Sciatic nerve (tissue), 2 donors: ENCODE results near the gene OOEP. TPM values are rescaled to one million over a fixed set of nuclear protein-coding genes. Genes with fewer than 3 reads are reported as not detected.

Experiments
- ATAC-seq: fragments of 200-7000 bp; cut with Tn5 transposase; one replicate; pipeline ENCODE4 v1.9.1; 2020; ENCODE audit warnings: mild to moderate bottlenecking, moderate library complexity
- DNase-seq: peaks from one replicate; pipeline ENCODE4 v3.0.0-alpha.2; 2020; ENCODE audit warnings: low spot score
- intact Hi-C: fragments of 100-400 bp; cut with DNase I; formaldehyde crosslinking; loops from one replicate; pipeline ENCODE4 v1.14.2; 2022
- total RNA-seq: library from RNA; stranded (reverse); fragmentation: NEBNext Ultra II Directional; extraction: Animal tissue kit (Norgen Biotek cat#: 25700); gene quantifications from one replicate; pipeline ENCODE4 v1.2.1, GENCODE V29; 2021
- donor health status: DM: no; HTN: no; CAD: no.
- donor health status: DM: no; HTN: no; CAD: no.

OOEP gene
- total RNA-seq, 1 donor from 2014 or later, result not detected

DNA sequence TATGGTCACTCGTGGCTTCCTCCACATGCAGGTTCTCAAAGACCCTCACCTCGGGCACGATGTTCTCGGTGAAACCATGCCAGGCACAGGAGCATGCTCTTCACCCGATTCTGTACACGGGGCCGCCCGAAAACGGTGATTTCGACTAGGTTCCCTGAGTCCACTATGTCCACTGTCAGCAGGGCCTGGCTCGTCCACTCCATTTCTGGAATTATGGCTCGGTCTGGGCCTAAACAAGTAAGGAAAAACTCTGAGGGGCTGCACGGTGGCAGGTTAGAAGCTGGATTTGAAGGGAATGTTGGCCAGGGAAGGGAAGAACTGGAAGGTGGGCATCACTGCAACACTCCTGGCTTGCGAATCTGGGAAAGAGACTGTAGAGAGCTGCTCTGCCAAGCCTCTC, 540 bp downstream of the OOEP start:
- ATAC-seq (no peak), DNase-seq (no peak)
- intact Hi-C loops, result loop anchor here (5.0 kb wide), 1 partner anchor 643 kb away; no protein-coding TSS in a partner anchor

DNA sequence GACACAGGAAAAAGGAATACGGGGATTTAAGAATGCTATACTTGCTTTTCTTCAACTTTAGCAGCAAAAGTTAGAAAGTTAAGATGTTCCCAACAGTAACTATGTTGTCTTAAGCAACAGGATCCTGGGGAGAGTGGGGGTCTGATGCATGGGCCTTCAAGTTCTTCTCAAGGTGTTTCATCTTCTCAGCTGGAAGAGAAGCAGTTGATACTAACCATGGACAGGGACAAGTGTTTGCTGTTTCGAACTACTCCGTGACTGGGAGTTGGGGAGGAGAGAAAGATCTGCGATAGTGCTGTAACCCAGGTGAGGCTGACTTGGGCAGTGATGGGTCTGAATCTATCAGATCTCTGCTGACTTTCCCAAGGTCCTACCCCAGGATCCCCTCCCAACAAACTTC, 1.0 kb downstream of the OOEP start:
- intact Hi-C loops, result loop anchor here (5.0 kb wide), 1 partner anchor 644 kb away; no protein-coding TSS in a partner anchor
- DNase-seq (no peak), ATAC-seq (no peak)

DNA sequence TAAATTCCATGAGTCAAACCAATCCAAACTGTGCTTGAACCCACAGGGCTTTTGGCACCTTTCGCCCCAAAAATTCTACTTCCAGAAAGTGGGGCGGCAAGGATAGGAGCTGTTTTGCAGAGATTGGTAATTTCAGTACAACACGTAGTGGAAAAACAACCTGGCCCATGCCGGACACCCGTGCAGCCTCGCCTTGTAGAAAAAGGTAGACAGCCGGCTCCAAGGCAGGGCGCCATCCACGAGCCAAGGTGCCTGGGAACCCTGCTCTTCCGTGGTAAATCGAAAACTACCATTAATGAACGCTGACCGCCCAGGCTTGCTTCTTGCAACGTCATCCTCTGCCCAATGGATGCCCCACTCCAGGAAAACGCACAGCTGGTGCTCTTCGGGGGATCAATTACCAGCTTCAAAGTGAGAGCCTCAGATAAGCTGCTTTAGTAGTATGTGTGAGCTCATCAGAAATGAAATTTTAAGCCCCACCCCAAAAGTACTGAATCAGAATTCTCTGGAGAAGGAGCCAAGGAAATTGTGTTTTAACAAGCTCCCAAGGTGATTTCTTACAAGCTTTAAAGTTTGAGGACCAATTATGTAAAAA, 1.8 kb downstream of the OOEP start:
- intact Hi-C loops, result loop anchor here (5.0 kb wide), 1 partner anchor 644 kb away; no protein-coding TSS in a partner anchor
- ATAC-seq, result no peak
- no peak for DNase-seq

DNA sequence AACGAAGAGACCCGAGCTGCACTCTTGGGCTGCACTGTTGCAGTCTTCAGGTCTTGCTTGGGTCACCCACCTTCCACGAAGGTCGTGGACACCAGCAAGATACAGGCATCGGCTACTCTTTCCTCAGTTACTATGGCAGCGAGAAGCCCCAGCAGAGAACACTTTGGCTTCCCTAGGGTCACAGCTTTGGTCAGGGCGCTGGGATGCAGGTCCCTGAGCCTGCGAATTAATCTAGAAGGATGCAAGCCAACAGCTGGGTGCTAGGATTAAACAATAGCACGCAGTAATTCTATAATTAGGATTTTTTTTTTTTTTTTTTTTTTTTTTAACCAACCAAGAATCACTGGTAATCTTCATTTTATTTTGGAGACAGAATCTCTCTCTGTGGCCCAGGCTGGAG, 5.1 kb downstream of the OOEP start:
- ATAC-seq (no peak), DNase-seq (no peak)
- intact Hi-C loops, result no loop called here

DNA sequence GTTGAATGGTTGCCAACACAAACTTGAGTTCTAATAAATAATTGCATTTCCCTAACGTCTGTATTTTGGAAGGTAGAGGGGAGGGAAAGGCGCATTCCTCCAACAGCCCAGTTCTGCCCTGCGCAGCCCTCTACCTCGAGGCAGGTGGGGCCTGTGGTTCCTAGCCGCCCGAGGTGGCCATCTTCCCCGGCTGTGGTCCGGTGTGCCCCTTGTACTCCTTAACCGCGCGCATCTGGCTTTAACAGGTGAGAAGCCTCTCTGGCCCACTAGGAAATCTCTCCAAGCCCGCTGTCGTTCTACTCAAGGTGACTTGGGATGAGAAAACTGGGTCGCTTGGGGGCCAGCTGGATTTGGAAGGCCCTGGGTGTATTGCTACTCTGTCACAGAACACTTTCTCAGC, 5.6 kb downstream of the OOEP start:
- intact Hi-C loops, result no loop called here
- ATAC-seq (no peak), DNase-seq (no peak)

DNA sequence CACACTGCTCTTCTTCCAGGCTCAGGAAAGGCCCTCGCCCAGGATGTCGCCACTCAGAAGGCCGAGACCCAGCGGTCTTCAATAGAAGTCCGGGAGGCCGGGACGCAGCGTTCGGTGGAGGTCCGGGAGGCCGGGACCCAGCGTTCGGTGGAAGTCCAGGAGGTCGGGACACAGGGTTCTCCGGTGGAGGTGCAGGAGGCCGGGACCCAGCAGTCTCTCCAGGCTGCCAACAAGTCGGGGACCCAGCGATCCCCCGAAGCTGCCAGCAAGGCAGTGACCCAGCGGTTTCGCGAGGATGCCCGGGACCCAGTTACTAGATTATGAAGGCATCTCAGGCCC, 6.2 kb downstream of the OOEP start:
- no peak for DNase-seq
- no peak for ATAC-seq
- intact Hi-C loops, result no loop called here

DNA sequence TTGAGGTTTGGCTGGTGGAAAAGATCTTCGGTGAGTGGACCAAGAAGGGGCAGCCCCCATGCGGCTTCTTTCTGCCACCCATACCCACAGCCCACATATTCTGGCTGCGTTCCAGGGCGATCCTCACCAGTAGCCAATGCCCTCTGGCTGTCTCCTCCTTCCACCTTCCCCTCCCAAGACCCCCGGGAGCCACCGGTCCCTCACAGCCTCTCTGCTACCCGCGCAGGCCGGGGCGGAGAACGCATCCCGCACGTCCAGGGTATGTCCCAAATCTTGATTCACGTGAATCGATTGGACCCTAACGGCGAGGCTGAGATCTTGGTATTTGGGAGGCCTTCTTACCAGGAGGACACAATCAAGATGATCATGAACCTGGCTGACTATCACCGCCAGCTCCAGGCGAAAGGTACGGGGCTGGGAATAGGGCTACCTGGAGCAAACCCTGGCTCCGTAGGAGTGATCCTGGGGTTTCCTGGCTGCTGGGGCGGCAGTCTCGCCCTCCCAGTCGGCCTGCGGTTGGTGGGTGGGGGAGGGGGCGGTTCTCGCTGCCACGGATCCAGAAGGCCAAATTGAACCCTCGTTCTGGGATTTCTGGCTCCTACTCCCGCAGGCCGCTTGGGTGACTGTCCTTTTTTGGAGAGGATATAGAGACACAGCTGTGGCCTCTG, 6.7 kb downstream of the OOEP start:
- DNase-seq (no peak), ATAC-seq (no peak)
- intact Hi-C loops, result no loop called here

DNA sequence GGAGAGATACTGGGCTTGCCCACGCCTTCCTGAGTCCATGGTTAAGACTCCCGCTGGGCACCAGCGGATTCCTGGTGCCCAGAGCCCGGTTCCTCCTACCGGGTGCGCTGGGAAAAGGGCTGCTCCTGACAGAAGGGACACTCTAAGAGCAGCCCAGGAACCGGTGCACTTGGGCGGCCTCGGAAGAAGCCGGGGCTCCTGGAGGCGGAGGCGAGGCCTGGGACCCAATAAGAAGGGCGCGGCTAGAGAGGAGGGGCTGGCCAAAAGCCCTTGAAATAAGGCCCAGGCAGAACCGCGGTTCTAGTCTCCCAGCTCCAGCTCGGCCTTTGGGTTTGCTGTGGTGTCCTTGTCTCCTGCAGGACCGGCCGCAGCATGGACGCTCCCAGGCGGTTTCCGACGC, 7.3 kb downstream of the OOEP start, which contains the start of gene KHDC3L:
KHDC3L (plus strand) TSS at position 301 of the 400 bp plus-strand sequence; CDS start at position 373, 72 bp downstream.
- no peak for ATAC-seq
- intact Hi-C loops, result no loop called here

DNA sequence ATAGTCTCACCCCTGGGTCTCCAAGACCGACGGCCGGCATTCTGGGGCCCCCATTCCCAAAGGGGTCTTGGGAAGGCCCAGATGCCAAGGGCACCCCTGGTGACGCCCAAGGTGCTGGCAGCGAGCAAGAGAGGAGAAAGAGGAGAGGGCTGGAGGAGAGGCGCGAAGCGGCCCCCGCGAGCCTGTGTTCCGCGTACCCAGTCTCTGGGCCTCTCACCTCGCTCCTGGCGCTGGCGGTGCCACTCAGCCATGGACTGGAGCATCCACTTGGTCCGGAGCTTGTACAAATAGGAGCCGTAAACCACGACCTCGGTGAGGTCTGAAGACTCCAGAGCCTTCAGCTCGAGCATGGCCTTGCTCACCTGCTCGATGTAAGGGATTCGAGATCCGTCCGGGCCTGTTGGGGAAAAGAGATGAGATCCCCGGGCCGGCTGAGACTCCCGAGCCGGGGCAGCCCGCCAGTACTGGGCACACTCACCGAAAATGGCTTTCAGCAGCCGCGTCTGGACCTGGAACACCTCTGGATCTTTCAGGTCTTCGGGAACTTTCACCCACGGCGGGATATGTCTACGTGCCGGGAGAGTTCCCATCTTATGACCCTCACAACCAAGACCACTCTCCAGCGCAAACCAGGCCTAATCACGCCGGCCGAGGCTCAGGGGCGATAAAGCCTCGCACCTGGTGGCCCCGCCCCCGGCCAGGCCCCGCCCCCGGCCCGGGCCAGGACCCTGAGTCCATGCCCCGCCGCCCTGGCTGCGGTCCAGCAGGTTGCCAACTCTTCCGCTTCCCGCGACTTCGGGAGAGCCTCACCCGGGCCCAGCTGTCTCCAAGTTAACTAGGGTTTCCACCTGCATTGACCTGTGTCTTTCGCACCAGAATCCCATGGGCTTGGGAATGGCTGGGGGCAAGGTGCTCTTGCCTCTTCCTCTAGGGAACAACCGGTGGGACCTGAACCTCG, 15.8 kb downstream of the OOEP start, which contains the start of gene DPPA5:
DPPA5 (minus strand) TSS at position 641 of the 958 bp plus-strand sequence; CDS start at position 590, 51 bp downstream.
- DNase-seq (no peak), ATAC-seq (no peak)
- intact Hi-C loops, result no loop called here

More for the DNA sequence above, 7.3 kb downstream of the OOEP start, which contains the start of gene KHDC3L:
- no peak for DNase-seq

DNA sequence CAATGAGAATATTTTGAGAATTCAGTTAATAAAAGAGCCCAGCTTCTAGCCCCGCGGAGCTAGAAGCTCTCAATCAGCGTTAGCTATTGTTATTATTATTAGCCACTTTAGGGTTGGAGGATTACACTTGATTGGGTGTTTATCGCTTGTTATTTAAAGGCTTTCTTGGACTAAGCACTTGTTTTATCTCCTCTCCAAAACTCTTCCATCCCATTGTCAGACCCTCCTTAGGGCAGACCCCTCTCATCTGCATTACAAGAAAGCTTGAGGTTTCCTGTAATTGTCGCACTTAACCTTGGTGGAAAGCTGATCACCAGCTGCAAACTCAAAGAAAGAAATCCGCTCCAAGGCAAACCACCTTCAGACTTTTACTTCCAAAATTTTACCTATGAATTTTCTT, 20.4 kb downstream of the OOEP start:
- ATAC-seq (no peak), DNase-seq (no peak)
- intact Hi-C loops, result no loop called here

DNA sequence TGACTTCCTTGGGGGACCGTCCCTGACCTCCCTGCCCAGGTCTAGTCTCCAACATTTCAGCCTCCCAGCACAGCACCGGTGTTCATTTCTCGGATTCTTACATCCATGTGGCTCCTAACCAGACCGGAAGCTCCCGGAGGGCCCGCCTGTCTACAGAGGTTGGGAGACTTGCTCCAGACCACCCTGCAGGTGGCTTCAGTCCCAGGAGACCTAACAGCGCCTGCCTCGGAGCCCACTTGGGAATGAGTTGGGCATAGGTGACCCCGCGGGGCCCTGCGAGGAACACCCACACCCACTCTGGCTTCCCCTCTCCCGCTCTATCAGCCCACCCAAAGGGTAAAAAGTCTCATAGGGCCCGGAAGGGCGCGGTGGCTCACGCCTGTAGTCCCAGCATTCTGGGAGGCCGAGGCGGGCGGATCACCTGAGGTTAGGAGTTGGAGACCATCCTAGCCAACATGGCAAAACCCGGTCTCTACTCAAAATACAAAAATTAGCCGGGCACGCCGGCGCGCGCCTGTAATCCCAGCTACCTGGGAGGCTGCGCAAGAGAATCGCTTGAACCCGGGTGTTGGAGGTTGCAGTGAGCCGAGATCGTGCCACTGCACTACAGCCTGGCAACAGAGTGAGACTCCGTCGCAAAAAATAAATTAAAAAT, 21.0 kb downstream of the OOEP start:
- DNase-seq (no peak), ATAC-seq (no peak)
- intact Hi-C loops, result no loop called here

DNA sequence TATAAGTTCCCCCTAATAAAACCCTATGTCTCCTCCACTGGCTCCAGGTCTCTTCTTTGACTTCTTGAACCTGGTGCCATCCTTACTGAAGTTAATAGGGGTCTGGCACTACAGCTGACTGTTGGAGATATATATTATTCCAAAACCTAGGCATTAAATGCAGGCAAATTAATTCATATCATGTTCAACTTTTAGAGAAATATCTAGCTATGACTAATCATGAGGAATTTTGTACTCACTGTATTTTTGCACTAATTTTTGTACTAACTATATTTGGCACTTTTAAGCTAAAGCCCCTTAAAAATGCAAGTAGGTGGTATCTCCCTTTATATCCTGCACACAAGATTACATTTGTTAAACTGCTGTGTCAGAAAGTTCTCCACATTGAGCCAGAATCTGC, 26.5 kb downstream of the OOEP start:
- no peak for ATAC-seq
- intact Hi-C loops, result no loop called here
- no peak for DNase-seq

DNA sequence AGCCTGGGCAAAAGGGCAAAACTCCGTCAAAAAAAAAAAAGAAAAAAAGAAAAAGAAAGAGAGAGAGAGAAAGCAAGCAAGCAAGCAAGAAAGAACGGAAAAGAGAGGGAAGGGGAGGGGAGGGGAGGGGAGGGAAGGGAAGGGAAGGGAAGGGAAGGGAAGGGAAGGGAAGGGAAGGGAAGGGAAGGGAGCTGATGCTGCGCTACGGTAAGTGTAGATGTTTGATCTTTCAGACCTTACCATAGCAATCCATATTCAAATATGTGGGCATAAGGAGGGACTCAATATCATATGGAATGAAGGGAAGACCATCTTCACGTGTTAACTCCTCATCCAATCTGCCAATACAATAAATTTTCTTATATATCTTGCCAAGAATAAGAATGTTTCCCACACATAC, 27.5 kb downstream of the OOEP start:
- DNase-seq, result no peak
- ATAC-seq, result no peak
- intact Hi-C loops, result no loop called here

DNA sequence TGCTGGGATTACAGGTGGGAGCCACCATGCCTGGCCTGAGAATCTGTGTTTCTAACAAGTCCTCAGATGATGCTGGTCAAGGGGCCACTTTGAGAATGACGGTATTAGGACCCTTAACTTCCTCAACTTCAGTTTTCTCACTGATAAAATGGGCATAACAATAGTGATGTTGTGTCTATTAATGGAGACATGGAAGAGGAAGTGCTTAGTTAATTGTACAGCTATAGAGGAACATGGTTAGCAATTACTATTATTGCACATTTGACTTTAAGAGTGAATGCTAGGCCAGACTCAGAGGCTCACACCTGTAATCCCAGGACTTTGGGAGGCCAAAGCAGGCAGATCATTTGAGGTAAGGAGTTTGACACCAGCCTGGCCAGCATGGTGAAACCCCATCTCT, 28.4 kb downstream of the OOEP start:
- intact Hi-C loops, result no loop called here
- DNase-seq, result no peak
- ATAC-seq, result no peak

DNA sequence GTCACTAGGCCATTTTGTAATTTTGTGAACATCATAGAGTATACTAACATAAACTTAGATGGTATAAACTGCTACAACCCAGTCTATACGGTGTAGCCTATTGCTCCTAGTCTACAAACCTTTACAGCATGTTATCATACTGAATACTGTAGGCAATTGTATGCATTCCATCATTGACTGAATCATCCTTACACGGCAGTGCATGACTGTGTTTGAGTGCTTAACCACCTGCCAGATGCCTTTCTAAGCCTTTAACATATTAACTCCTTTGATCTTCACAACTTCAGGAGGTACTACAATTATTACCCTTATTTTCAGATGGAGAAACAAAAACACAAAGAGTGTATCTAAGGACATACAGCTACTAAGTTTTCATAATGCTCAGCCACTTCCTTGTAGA, 29.6 kb downstream of the OOEP start:
- ATAC-seq (no peak), DNase-seq (no peak)
- intact Hi-C loops, result no loop called here

DNA sequence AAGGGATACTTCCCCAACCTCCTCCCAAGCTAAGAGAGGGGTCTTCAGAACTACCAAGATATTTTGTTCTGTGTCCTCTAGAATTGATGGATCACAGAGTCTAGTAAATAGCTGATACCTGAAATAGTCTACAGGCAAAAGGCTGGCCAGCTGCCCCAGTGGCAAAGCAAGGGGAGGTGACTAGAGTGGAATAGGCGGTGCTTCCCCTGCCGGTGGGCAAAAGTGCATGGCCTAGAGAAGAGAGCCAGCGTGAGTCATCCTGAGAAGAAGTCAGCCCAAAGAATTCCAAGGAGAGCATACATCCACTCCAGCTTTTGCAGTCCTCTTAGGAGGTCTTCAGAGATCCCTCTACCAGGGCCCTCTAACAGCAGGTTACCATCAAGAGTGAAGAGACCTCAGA, 30.4 kb downstream of the OOEP start:
- DNase-seq (no peak), ATAC-seq (no peak)

DNA sequence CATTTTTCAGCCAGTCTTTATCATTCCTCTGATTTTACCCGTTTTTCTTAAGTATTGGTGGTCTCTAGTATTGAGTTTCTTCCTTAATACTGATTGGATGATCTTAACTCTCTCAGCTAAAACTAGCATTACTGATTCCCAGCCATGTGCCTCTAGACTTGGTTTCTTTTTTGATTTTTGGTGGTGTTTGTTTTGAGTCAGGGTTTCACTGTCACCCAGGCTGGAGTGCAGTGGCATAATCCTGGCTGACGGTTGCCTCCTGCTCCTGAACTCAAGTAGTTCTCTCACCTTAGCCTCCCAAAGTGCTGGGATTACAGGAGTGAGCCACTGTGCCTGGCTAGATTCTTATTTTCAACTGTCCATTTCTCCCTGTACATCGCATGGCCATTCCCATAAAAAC, 40.5 kb downstream of the OOEP start:
- intact Hi-C loops, result no loop called here
- no peak for ATAC-seq
- DNase-seq, result no peak

More for the DNA sequence above, 30.4 kb downstream of the OOEP start:
- intact Hi-C loops, result no loop called here

DNA sequence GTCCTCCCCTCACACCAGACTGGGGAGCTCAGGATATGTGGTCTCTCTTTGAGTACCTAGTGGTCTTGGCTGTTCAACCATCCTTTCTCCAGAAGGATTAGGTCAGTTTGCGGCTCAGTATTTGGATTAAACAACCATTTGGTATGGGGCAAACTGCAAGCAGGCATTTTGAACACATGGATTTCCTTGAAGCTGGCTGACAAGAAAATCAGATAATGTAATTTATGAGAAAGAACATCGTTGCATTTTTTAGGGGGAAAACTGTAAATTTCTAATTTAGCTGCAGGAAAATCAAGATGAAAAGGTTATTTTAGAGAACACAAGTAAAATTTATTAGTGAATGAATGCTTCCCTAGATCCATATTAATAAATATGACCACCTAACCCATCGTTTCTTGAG, 40.9 kb downstream of the OOEP start:
- DNase-seq, result no peak
- no peak for ATAC-seq
- intact Hi-C loops, result no loop called here

DNA sequence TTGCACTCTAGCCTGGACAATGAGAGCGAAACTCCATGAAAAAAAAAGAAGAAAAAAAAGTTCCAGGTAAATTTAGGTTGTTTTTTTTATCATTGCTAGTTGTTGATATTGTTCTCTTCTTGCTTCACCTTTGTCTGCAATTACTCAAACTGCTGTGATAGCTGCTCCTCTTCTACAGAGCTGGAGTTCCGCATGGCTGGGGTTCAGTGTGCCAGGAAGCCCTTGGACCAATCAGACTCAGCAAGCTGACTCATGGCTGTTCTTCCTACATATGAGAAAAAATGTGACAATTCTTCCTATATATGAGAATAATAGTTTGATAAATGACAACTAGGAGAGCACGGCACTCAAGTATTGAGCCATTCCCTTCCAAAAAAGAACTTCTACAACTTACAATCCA, 44.0 kb downstream of the OOEP start:
- ATAC-seq (no peak), DNase-seq (no peak)
- intact Hi-C loops, result no loop called here
